ENCODE data around the gene CCDC69.

Gene CCDC69

GRCh38 chr5:151248651-151249050 lies 24.8 kb upstream of the CCDC69 start:
- Histone ChIP-seq H3K4me3 (ENCODE audit: low read length in 2 of 2) (no peak overlapping the region), H3K4ac (ENCODE audit: low read length) (no peak overlapping the region), H2BK12ac (ENCODE audit: low read length) (no peak overlapping the region), H3K79me1 (ENCODE audit: low read depth, low read length) (no peaks in the 10 kb centered on the region), H3K4me2 (ENCODE audit: insufficient read depth, low read length, poor library complexity, severe bottlenecking) (no peak overlapping the region), H3K36me3 (replicated peaks in 1 of 2; ENCODE audit: control insufficient read depth in 2 of 2, insufficient read depth in 2 of 2, low read length in 2 of 2) (no peaks in the 10 kb centered on the region), H3K18ac (ENCODE audit: low read length) (no peak overlapping the region), H2AK5ac (ENCODE audit: low read depth, low read length) (no peak overlapping the region), H2AFZ (ENCODE audit: low read length) (no peak overlapping the region), H2BK15ac (ENCODE audit: low read length) (no peak overlapping the region), H3K4me1 (ENCODE audit: control insufficient read depth in 2 of 2, insufficient read depth in 1 of 2, low read depth in 1 of 2, low read length in 2 of 2) (peaks cover 0 to 3% of the 10 kb centered on the region in 2 donors), H2BK120ac (ENCODE audit: low read depth, low read length) (no peak overlapping the region), H3K9me3 (replicated peaks in 1 of 2; ENCODE audit: control insufficient read depth in 2 of 2, insufficient read depth in 1 of 2, low read depth in 1 of 2, low read length in 2 of 2) (no peaks in the 10 kb centered on the region), H4K91ac (ENCODE audit: low read depth, low read length, poor library complexity) (no peak overlapping the region), H3K23ac (ENCODE audit: low read depth, low read length, poor library complexity) (no peak overlapping the region), H3K27me3 (ENCODE audit: control insufficient read depth in 3 of 3, insufficient read depth in 3 of 3, low read depth in 1 of 3, low read length in 3 of 3) (peaks cover 0 to 28% (median 0%) of the 10 kb centered on the region in 3 experiments), H3K27ac (replicated peaks; ENCODE audit: low read length) (no peak overlapping the region), H2BK5ac (ENCODE audit: low read length) (no peak overlapping the region), H4K8ac (ENCODE audit: low read depth, low read length) (no peak overlapping the region), H3K9ac (ENCODE audit: low read depth, low read length, poor library complexity) (no peak overlapping the region), H3K14ac (ENCODE audit: low read length) (no peak overlapping the region)
- no peak for DNase-seq (ENCODE audit: low spot score)
- no CpG with 5 or more reads among the region's 2 CpGs for WGBS, 2 donors (ENCODE audit: extremely low coverage in 2 of 2, insufficient read length in 2 of 2, insufficient replicate concordance in 1 of 2)

DNA sequence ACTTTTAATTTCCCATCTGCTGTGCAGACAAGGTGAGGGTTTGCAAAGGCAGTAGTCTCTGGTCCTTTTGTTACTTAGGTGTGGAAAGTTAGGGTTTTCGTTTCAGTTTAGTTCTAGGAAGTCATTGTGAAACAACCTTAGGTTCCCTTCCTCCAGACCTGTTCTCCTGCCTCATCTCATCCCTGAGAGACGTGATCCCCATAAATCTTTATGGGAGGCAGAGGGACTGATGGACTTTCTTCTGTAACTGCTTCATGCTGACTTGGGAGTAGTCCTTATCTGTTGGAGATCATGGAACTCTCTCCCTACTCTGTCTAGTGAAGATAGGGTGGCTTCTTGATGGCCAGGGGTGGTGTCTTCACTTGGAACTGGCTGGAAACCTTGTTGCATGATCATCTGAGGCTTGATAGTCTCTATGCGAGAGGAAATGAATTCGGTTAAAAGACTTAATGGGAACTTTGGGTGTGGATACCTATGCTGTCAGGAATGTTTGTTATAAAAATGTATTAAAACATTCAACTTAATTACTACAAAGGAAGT lies 21.9 kb upstream of the CCDC69 start:
- DNase-seq (ENCODE audit: low spot score): no peak
- Histone ChIP-seq H3K4me1 (ENCODE audit: control insufficient read depth in 2 of 2, insufficient read depth in 1 of 2, low read depth in 1 of 2, low read length in 2 of 2) (no peaks in the 10 kb centered on the region), H3K4ac (ENCODE audit: low read length) (no peak overlapping the region), H2BK12ac (ENCODE audit: low read length) (no peak overlapping the region), H3K4me3 (ENCODE audit: low read length in 2 of 2) (no peak overlapping the region), H3K9ac (ENCODE audit: low read depth, low read length, poor library complexity) (no peak overlapping the region), H3K18ac (ENCODE audit: low read length) (no peak overlapping the region), H2AFZ (ENCODE audit: low read length) (no peak overlapping the region), H3K14ac (ENCODE audit: low read length) (no peak overlapping the region), H3K27me3 (ENCODE audit: control insufficient read depth in 3 of 3, insufficient read depth in 3 of 3, low read depth in 1 of 3, low read length in 3 of 3) (peaks cover 0 to 21% (median 0%) of the 10 kb centered on the region in 3 experiments), H3K79me1 (ENCODE audit: low read depth, low read length) (no peaks in the 10 kb centered on the region), H2AK5ac (ENCODE audit: low read depth, low read length) (no peak overlapping the region), H2BK120ac (ENCODE audit: low read depth, low read length) (no peak overlapping the region), H2BK15ac (ENCODE audit: low read length) (no peak overlapping the region), H4K8ac (ENCODE audit: low read depth, low read length) (no peak overlapping the region), H3K23ac (ENCODE audit: low read depth, low read length, poor library complexity) (no peak overlapping the region), H3K27ac (replicated peaks; ENCODE audit: low read length) (no peak overlapping the region), H3K4me2 (ENCODE audit: insufficient read depth, low read length, poor library complexity, severe bottlenecking) (no peak overlapping the region), H3K9me3 (replicated peaks in 1 of 2; ENCODE audit: control insufficient read depth in 2 of 2, insufficient read depth in 1 of 2, low read depth in 1 of 2, low read length in 2 of 2) (no peaks in the 10 kb centered on the region), H2BK5ac (ENCODE audit: low read length) (no peak overlapping the region), H4K91ac (ENCODE audit: low read depth, low read length, poor library complexity) (no peak overlapping the region), H3K36me3 (replicated peaks in 1 of 2; ENCODE audit: control insufficient read depth in 2 of 2, insufficient read depth in 2 of 2, low read length in 2 of 2) (no peaks in the 10 kb centered on the region)
- WGBS, 2 donors (ENCODE audit: extremely low coverage in 2 of 2, insufficient read length in 2 of 2, insufficient replicate concordance in 1 of 2): no CpG with 5 or more reads among the region's 4 CpGs

- H3K4me1 ChIP-seq (ENCODE audit: control insufficient read depth in 2 of 2, insufficient read depth in 1 of 2, low read depth in 1 of 2, low read length in 2 of 2): no peaks in the 10 kb centered on the region
- H2BK15ac ChIP-seq (ENCODE audit: low read length): no peak overlapping the region
- H3K4me2 ChIP-seq (ENCODE audit: insufficient read depth, low read length, poor library complexity, severe bottlenecking): no peak overlapping the region
- H3K18ac ChIP-seq (ENCODE audit: low read length): no peak overlapping the region
- no peak overlapping the region for H2BK5ac ChIP-seq (ENCODE audit: low read length)
- no peak overlapping the region for H3K4me3 ChIP-seq (ENCODE audit: low read length in 2 of 2)
- no peaks in the 10 kb centered on the region for H3K9me3 ChIP-seq (replicated peaks in 1 of 2; ENCODE audit: control insufficient read depth in 2 of 2, insufficient read depth in 1 of 2, low read depth in 1 of 2, low read length in 2 of 2)
- H2BK120ac ChIP-seq (ENCODE audit: low read depth, low read length): no peak overlapping the region
- no peak overlapping the region for H2BK12ac ChIP-seq (ENCODE audit: low read length)
- no peak overlapping the region for H3K14ac ChIP-seq (ENCODE audit: low read length)
- no CpG with 5 or more reads among the region's 3 CpGs for WGBS, 2 donors (ENCODE audit: extremely low coverage in 2 of 2, insufficient read length in 2 of 2, insufficient replicate concordance in 1 of 2)
- H4K8ac ChIP-seq (ENCODE audit: low read depth, low read length): no peak overlapping the region
- H2AK5ac ChIP-seq (ENCODE audit: low read depth, low read length): no peak overlapping the region
- H3K27ac ChIP-seq (replicated peaks; ENCODE audit: low read length): no peak overlapping the region
- no peak overlapping the region for H2AFZ ChIP-seq (ENCODE audit: low read length)
- no peak overlapping the region for H3K4ac ChIP-seq (ENCODE audit: low read length)
- no peaks in the 10 kb centered on the region for H3K79me1 ChIP-seq (ENCODE audit: low read depth, low read length)
- peaks cover 0 to 21% (median 0%) of the 10 kb centered on the region in 3 experiments for H3K27me3 ChIP-seq (ENCODE audit: control insufficient read depth in 3 of 3, insufficient read depth in 3 of 3, low read depth in 1 of 3, low read length in 3 of 3)
- H3K9ac ChIP-seq (ENCODE audit: low read depth, low read length, poor library complexity): no peak overlapping the region
- no peak for DNase-seq (ENCODE audit: low spot score)
- no peak overlapping the region for H3K23ac ChIP-seq (ENCODE audit: low read depth, low read length, poor library complexity)
- H4K91ac ChIP-seq (ENCODE audit: low read depth, low read length, poor library complexity): no peak overlapping the region
- no peaks in the 10 kb centered on the region for H3K36me3 ChIP-seq (replicated peaks in 1 of 2; ENCODE audit: control insufficient read depth in 2 of 2, insufficient read depth in 2 of 2, low read length in 2 of 2)
Measured at GRCh38 chr5:151244206-151244605, 20.3 kb upstream of the CCDC69 start.

DNA sequence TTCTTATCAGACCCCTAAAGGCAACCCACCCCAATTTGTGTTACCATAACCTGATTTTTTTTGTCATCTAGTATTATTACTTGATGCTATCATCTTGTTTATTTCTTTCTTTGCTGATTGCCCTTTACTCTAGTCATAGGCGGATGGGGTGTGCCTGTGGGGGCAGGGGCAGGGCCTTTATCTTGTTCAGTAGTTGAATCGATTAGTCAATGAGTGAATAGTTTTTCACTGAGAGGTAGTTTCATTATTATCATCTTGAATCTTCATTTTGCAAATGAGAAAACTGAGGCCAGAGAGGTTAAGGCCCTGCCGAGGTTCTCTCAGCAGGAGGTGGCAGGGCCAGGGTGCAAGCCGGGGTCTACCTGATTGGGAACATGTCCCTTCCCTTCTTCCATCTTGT lies 19.7 kb upstream of the CCDC69 start:
- H3K36me3 ChIP-seq (replicated peaks in 1 of 2; ENCODE audit: control insufficient read depth in 2 of 2, insufficient read depth in 2 of 2, low read length in 2 of 2): no peaks in the 10 kb centered on the region
- no peak overlapping the region for H4K91ac ChIP-seq (ENCODE audit: low read depth, low read length, poor library complexity)
- no peak overlapping the region for H3K18ac ChIP-seq (ENCODE audit: low read length)
- no peak overlapping the region for H3K14ac ChIP-seq (ENCODE audit: low read length)
- H4K8ac ChIP-seq (ENCODE audit: low read depth, low read length): no peak overlapping the region
- no peak overlapping the region for H3K27ac ChIP-seq (replicated peaks; ENCODE audit: low read length)
- no peaks in the 10 kb centered on the region for H3K4me1 ChIP-seq (ENCODE audit: control insufficient read depth in 2 of 2, insufficient read depth in 1 of 2, low read depth in 1 of 2, low read length in 2 of 2)
- no peaks in the 10 kb centered on the region for H3K79me1 ChIP-seq (ENCODE audit: low read depth, low read length)
- no peaks in the 10 kb centered on the region for H3K9me3 ChIP-seq (replicated peaks in 1 of 2; ENCODE audit: control insufficient read depth in 2 of 2, insufficient read depth in 1 of 2, low read depth in 1 of 2, low read length in 2 of 2)
- H3K4me3 ChIP-seq (ENCODE audit: low read length in 2 of 2): no peak overlapping the region
- H2BK5ac ChIP-seq (ENCODE audit: low read length): no peak overlapping the region
- no peak overlapping the region for H3K9ac ChIP-seq (ENCODE audit: low read depth, low read length, poor library complexity)
- no CpG with 5 or more reads among the region's 4 CpGs for WGBS, 2 donors (ENCODE audit: extremely low coverage in 2 of 2, insufficient read length in 2 of 2, insufficient replicate concordance in 1 of 2)
- H2AK5ac ChIP-seq (ENCODE audit: low read depth, low read length): no peak overlapping the region
- peaks cover 0 to 23% (median 0%) of the 10 kb centered on the region in 3 experiments for H3K27me3 ChIP-seq (ENCODE audit: control insufficient read depth in 3 of 3, insufficient read depth in 3 of 3, low read depth in 1 of 3, low read length in 3 of 3)
- no peak overlapping the region for H2BK15ac ChIP-seq (ENCODE audit: low read length)
- no peak overlapping the region for H2AFZ ChIP-seq (ENCODE audit: low read length)
- H3K4ac ChIP-seq (ENCODE audit: low read length): no peak overlapping the region
- DNase-seq (ENCODE audit: low spot score): no peak
- no peak overlapping the region for H2BK12ac ChIP-seq (ENCODE audit: low read length)
- H3K23ac ChIP-seq (ENCODE audit: low read depth, low read length, poor library complexity): no peak overlapping the region
- no peak overlapping the region for H2BK120ac ChIP-seq (ENCODE audit: low read depth, low read length)
- no peak overlapping the region for H3K4me2 ChIP-seq (ENCODE audit: insufficient read depth, low read length, poor library complexity, severe bottlenecking)

Measured in neuronal stem cell (in vitro differentiated cells).